HEK293 (cell line): ENCODE measurements around the gene MTF2.

ENCODE experiments used
- CTCF ChIA-PET: fragments of 350-600 bp; formaldehyde crosslinking; extraction: SDS; loops from one replicate; lab custom pipeline; 2021; ENCODE audit warnings: antibody characterized with exemption; lab: Yijun Ruan, JAX
- POLR2A ChIA-PET: fragments of 300-600 bp; formaldehyde crosslinking; extraction: SDS; loops from one replicate; lab custom pipeline; 2020; ENCODE audit warnings: antibody characterized with exemption, inconsistent platforms; lab: Yijun Ruan, JAX
- H3K27ac ChIP-seq: fragments of 200-500 bp; sonication (Bioruptor generic); 2 replicates; pipeline ENCODE4 v1.5.1; 2014; ENCODE audit warnings: low read depth, low read length, control low read depth, inconsistent platforms; ENCODE audit errors: extremely low read depth
- H3K36me3 ChIP-seq, 2 experiments: fragments of 200-500 bp in 1 of 2; sonication (Bioruptor generic) in 1 of 2; 1 replicate in 1 of 2; 2 replicates in 1 of 2; pipeline ENCODE4 v1.5.1; 2014 to 2017; ENCODE audit warnings: inconsistent platforms in 2 of 2, low read length in 2 of 2; ENCODE audit not compliant: control insufficient read depth in 2 of 2, insufficient read depth in 1 of 2
- H3K4me1 ChIP-seq: fragments of 200-500 bp; sonication (Bioruptor generic); 2 replicates; pipeline ENCODE4 v1.5.1; 2014; ENCODE audit warnings: mild to moderate bottlenecking, low read length, inconsistent platforms; ENCODE audit not compliant: control insufficient read depth, insufficient read depth
- H3K4me3 ChIP-seq: 2 replicates; pipeline ENCODE4 v1.5.1; 2011; ENCODE audit warnings: low read depth, mild to moderate bottlenecking, control low read depth, low read length, moderate library complexity
- H3K9me3 ChIP-seq: fragments of 200-500 bp; sonication (Bioruptor generic); 2 replicates; pipeline ENCODE4 v1.5.1; 2014; ENCODE audit warnings: low read depth, low read length, inconsistent platforms; ENCODE audit not compliant: control insufficient read depth, insufficient read depth
- IKZF3 ChIP-seq: fragments of 450-650 bp; IDR thresholded peaks from 2 replicates; pipeline ENCODE4 v1.5.0; 2018; ENCODE audit warnings: missing biosample characterization, mild to moderate bottlenecking, missing genetic modification characterization, moderate library complexity
- KLF16 ChIP-seq: fragments of 450-650 bp; formaldehyde crosslinking; IDR thresholded peaks from 2 replicates; pipeline ENCODE4 v1.5.1; 2017; ENCODE audit warnings: missing biosample characterization, missing genetic modification characterization
- KLF9 ChIP-seq: fragments of 450-650 bp; formaldehyde crosslinking; IDR thresholded peaks from 2 replicates; pipeline ENCODE4 v1.5.1; 2016; ENCODE audit warnings: missing biosample characterization, missing genetic modification characterization, low read depth
- SETDB1 ChIP-seq: IDR thresholded peaks from one replicate; pipeline ENCODE4 v1.6.1; 2017; ENCODE audit warnings: mild to moderate bottlenecking, low read length, moderate library complexity, mixed read lengths; ENCODE audit not compliant: insufficient read length
- ZBTB10 ChIP-seq: fragments of 450-650 bp; formaldehyde crosslinking; IDR thresholded peaks from 2 replicates; pipeline ENCODE4 v1.5.1; 2016; ENCODE audit warnings: missing biosample characterization, missing genetic modification characterization
- ZBTB20 ChIP-seq: fragments of 450-650 bp; formaldehyde crosslinking; IDR thresholded peaks from 2 replicates; pipeline ENCODE4 v1.5.1; 2016; ENCODE audit warnings: missing biosample characterization, missing genetic modification characterization
- ZNF138 ChIP-seq: fragments of 450-650 bp; formaldehyde crosslinking; IDR thresholded peaks from 2 replicates; pipeline ENCODE4 v1.5.1; 2016; ENCODE audit warnings: missing biosample characterization, missing genetic modification characterization, borderline replicate concordance
- ZNF2 ChIP-seq: fragments of 450-650 bp; formaldehyde crosslinking; IDR thresholded peaks from 2 replicates; pipeline ENCODE4 v1.5.1; 2016; ENCODE audit warnings: missing biosample characterization, missing genetic modification characterization
- ZNF223 ChIP-seq: fragments of 450-650 bp; formaldehyde crosslinking; IDR thresholded peaks from 2 replicates; pipeline ENCODE4 v1.5.1; 2016; ENCODE audit warnings: missing biosample characterization, missing genetic modification characterization
- ZNF274 ChIP-seq, 2 experiments: fragments of 200-500 bp in 1 of 2; fragments of 450-650 bp in 1 of 2; sonication (Bioruptor generic) in 1 of 2; formaldehyde crosslinking in 1 of 2; IDR thresholded peaks; 2 replicates each; pipeline versions ENCODE4 v1.5.1 to v1.6.1; 2014 to 2016; ENCODE audit warnings: borderline replicate concordance in 1 of 2, inconsistent platforms in 1 of 2, low read length in 1 of 2, missing biosample characterization in 1 of 2, missing genetic modification characterization in 1 of 2
- ZNF302 ChIP-seq: fragments of 450-650 bp; formaldehyde crosslinking; IDR thresholded peaks from 2 replicates; pipeline ENCODE4 v1.5.1; 2016; ENCODE audit warnings: missing biosample characterization, missing genetic modification characterization, low read depth
- ZNF394 ChIP-seq: fragments of 450-650 bp; formaldehyde crosslinking; IDR thresholded peaks from 2 replicates; pipeline ENCODE4 v1.5.1; 2016; ENCODE audit warnings: missing biosample characterization, missing genetic modification characterization, mild to moderate bottlenecking, moderate library complexity, borderline replicate concordance
- ZNF48 ChIP-seq: fragments of 450-650 bp; formaldehyde crosslinking; IDR thresholded peaks from 2 replicates; pipeline ENCODE4 v1.5.1; 2016; ENCODE audit warnings: missing biosample characterization, missing genetic modification characterization
- ZNF544 ChIP-seq: fragments of 450-650 bp; formaldehyde crosslinking; IDR thresholded peaks from 2 replicates; pipeline ENCODE4 v1.5.0; 2017; ENCODE audit warnings: missing biosample characterization, missing genetic modification characterization
- ZNF558 ChIP-seq: fragments of 450-650 bp; formaldehyde crosslinking; IDR thresholded peaks from 2 replicates; pipeline ENCODE4 v1.5.1; 2016; ENCODE audit warnings: missing biosample characterization, missing genetic modification characterization
- ZNF600 ChIP-seq: fragments of 450-650 bp; formaldehyde crosslinking; IDR thresholded peaks from 2 replicates; pipeline ENCODE4 v1.5.1; 2016; ENCODE audit warnings: missing biosample characterization, missing genetic modification characterization
- ZNF623 ChIP-seq: fragments of 450-650 bp; formaldehyde crosslinking; IDR thresholded peaks from 2 replicates; pipeline ENCODE4 v1.5.1; 2016; ENCODE audit warnings: missing biosample characterization, missing genetic modification characterization
- ZNF624 ChIP-seq: fragments of 450-650 bp; formaldehyde crosslinking; IDR thresholded peaks from 2 replicates; pipeline ENCODE4 v1.5.1; 2017; ENCODE audit warnings: missing biosample characterization, missing genetic modification characterization
- ZNF654 ChIP-seq: fragments of 450-650 bp; formaldehyde crosslinking; IDR thresholded peaks from 2 replicates; pipeline ENCODE4 v1.5.1; 2016; ENCODE audit warnings: low read depth, missing biosample characterization, missing genetic modification characterization
- ZNF677 ChIP-seq: fragments of 450-650 bp; IDR thresholded peaks from 2 replicates; pipeline ENCODE4 v1.5.0; 2018; ENCODE audit warnings: missing biosample characterization, mild to moderate bottlenecking, missing genetic modification characterization, moderate library complexity
- ZNF768 ChIP-seq: fragments of 450-650 bp; formaldehyde crosslinking; IDR thresholded peaks from 2 replicates; pipeline ENCODE4 v1.5.1; 2018; ENCODE audit warnings: missing biosample characterization, mild to moderate bottlenecking, missing genetic modification characterization
- TF ChIP-seq, protein P1 (sequence below): fragments of 450-650 bp; formaldehyde crosslinking; IDR thresholded peaks from 2 replicates; pipeline ENCODE4 v1.5.1; 2017; ENCODE audit warnings: missing biosample characterization, missing genetic modification characterization
- TF ChIP-seq, protein P2 (sequence below): fragments of 450-650 bp; formaldehyde crosslinking; IDR thresholded peaks from 2 replicates; pipeline ENCODE4 v1.5.1; 2017; ENCODE audit warnings: missing biosample characterization, missing genetic modification characterization

The MTF2 gene

GRCh38 chr1:93102142-93102541, 23.1 kb downstream of the MTF2 start:
- ChIA-PET CTCF (no interaction called here), POLR2A (no interaction called here)
- no peak overlapping the region for H3K27ac ChIP-seq

DNA sequence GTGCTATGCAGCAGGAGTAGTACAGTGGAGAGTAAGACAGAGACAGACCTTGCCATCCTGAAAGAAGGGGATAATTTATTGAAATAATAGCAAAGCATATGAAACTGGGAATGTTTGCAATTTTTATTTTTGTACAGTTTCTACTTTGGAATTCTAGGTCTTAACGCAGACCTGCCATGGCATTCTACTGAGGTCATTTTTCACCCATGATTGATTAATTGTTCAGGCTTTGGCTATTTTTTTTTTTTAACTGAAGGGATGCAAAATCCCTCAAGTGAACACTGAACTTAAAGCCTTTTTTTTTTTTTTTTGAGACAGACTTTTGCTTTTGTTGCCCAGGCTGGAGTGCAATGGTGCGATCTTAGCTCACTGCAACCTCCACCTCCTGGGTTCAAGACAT, 27.1 kb downstream of the MTF2 start:
- POLR2A ChIA-PET: no interaction called here

More at GRCh38 chr1:93102142-93102541, 23.1 kb downstream of the MTF2 start:
- H3K36me3 ChIP-seq: peaks cover 9 to 33% of the 10 kb centered on the region in 2 experiments; a peak in 2 of 3 replicates
- TF ChIP-seq KLF9 (0 out of 2 replicates have a peak, but pooled peaks have one; percentile 17), IKZF3 (no peak)
- TF ChIP-seq, all 188 proteins: peak for 1
- Histone ChIP-seq H3K9me3 (no peaks in the 10 kb centered on the region), H3K4me1 (no peaks in the 10 kb centered on the region), H3K4me3 (no peak overlapping the region)

DNA sequence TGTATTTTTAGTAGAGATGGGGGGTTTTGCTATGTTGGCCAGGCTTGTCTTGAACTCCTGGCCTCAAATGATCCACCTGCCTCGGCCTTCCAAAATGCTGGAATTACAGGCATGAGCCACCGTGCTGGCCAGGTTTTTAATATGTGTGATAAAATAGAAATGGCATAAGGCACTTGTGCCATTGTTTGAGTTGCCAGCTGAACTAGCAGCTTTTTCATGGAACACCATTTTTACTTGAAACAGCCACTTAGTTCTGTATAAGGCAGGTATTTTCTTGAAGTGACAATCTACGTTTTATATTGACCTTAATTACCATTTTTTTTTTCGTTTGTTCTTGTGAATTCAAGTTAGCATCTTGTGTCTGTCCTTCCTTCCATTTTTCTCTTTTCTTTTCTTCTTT, 28.3 kb downstream of the MTF2 start:
- ChIA-PET POLR2A (no interaction called here), CTCF (interaction anchor here (0.6 kb wide), 1 partner anchor 196 kb away, joined by 4 read pairs; no protein-coding TSS in a partner anchor)
- Histone ChIP-seq H3K9me3 (no peaks in the 10 kb centered on the region), H3K36me3 (peaks cover 13 to 40% of the 10 kb centered on the region in 2 experiments; a peak in 2 of 3 replicates), H3K4me1 (no peaks in the 10 kb centered on the region), H3K27ac (no peak overlapping the region), H3K4me3 (no peak overlapping the region)
- TF ChIP-seq ZBTB10 (no peak), ZNF654 (tag by site-specific recombination) (no peak)
- TF ChIP-seq, protein P1, sequence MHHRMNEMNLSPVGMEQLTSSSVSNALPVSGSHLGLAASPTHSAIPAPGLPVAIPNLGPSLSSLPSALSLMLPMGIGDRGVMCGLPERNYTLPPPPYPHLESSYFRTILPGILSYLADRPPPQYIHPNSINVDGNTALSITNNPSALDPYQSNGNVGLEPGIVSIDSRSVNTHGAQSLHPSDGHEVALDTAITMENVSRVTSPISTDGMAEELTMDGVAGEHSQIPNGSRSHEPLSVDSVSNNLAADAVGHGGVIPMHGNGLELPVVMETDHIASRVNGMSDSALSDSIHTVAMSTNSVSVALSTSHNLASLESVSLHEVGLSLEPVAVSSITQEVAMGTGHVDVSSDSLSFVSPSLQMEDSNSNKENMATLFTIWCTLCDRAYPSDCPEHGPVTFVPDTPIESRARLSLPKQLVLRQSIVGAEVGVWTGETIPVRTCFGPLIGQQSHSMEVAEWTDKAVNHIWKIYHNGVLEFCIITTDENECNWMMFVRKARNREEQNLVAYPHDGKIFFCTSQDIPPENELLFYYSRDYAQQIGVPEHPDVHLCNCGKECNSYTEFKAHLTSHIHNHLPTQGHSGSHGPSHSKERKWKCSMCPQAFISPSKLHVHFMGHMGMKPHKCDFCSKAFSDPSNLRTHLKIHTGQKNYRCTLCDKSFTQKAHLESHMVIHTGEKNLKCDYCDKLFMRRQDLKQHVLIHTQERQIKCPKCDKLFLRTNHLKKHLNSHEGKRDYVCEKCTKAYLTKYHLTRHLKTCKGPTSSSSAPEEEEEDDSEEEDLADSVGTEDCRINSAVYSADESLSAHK (tag by site-specific recombination): peak; percentile 26; the same call in 1 of the 2 replicates

More for the DNA sequence above, 27.1 kb downstream of the MTF2 start:
- H3K4me1 ChIP-seq: no peaks in the 10 kb centered on the region
- no peak overlapping the region for H3K27ac ChIP-seq
- no peak overlapping the region for H3K4me3 ChIP-seq
- no peak for TF ChIP-seq ZNF48 (tag by site-specific recombination)
- no peak for TF ChIP-seq ZNF302 (tag by site-specific recombination)
- TF ChIP-seq ZNF274 (IDR thresholded peaks at IDR 0.05; ENCODE audit: low read length): no peak
- TF ChIP-seq ZNF274 (tag by site-specific recombination; IDR thresholded peaks at IDR 0.05; ENCODE audit: borderline replicate concordance): no peak
- TF ChIP-seq ZNF544 (tag by site-specific recombination): no peak
- TF ChIP-seq ZNF2: no peak
- TF ChIP-seq ZBTB20 (tag by site-specific recombination): no peak
- TF ChIP-seq, all 188 proteins: peak for 0
- no peaks in the 10 kb centered on the region for H3K9me3 ChIP-seq
- CTCF ChIA-PET: no interaction called here
- peaks cover 13 to 40% of the 10 kb centered on the region in 2 experiments; a peak in 2 of 3 replicates for H3K36me3 ChIP-seq

DNA sequence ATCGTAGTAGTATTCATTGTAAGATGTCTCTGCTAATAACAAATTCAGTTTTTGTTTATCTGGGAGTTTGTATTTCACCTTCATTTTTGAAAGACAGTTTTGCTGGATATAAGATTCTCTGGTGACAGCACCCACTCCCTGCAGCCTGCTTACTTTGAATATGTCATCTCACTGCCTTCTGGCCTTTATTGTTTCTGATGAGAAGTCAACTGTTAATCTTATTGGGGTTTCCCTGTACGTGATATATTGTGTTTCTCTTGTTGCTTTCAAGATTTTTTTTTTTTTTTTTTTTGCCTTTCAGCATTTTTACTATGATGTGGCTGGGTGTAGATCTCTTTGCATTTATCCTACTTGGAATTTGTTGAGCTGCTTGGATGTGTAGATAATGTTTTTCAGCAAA, 29.3 kb downstream of the MTF2 start:
- H3K36me3 ChIP-seq: peaks cover 13 to 40% of the 10 kb centered on the region in 2 experiments; a peak in 2 of 3 replicates
- H3K4me3 ChIP-seq: no peak overlapping the region
- TF ChIP-seq KLF16 (tag by site-specific recombination): no peak
- no peak for TF ChIP-seq ZNF623
- TF ChIP-seq ZNF138 (tag by site-specific recombination): no peak
- no peak for TF ChIP-seq ZNF768 (tag by site-specific recombination)
- TF ChIP-seq ZNF558 (tag by site-specific recombination): peak; percentile 30; the same call in 1 of the 2 replicates
- TF ChIP-seq ZNF677: peak; percentile 95
- TF ChIP-seq ZNF600 (tag by site-specific recombination): no peak
- peak; percentile 88 for TF ChIP-seq SETDB1
- TF ChIP-seq, protein P2, sequence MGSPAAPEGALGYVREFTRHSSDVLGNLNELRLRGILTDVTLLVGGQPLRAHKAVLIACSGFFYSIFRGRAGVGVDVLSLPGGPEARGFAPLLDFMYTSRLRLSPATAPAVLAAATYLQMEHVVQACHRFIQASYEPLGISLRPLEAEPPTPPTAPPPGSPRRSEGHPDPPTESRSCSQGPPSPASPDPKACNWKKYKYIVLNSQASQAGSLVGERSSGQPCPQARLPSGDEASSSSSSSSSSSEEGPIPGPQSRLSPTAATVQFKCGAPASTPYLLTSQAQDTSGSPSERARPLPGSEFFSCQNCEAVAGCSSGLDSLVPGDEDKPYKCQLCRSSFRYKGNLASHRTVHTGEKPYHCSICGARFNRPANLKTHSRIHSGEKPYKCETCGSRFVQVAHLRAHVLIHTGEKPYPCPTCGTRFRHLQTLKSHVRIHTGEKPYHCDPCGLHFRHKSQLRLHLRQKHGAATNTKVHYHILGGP (tag by site-specific recombination): no peak
- TF ChIP-seq ZNF624 (tag by site-specific recombination): no peak
- TF ChIP-seq ZNF223 (tag by site-specific recombination): no peak
- TF ChIP-seq ZNF394 (tag by site-specific recombination): no peak
- TF ChIP-seq, all 188 proteins: peak for 3
- ChIA-PET POLR2A (no interaction called here), CTCF (no interaction called here)
- Histone ChIP-seq H3K9me3 (no peaks in the 10 kb centered on the region), H3K27ac (no peak overlapping the region), H3K4me1 (no peaks in the 10 kb centered on the region)
